Nephron progenitor cell (in vitro differentiated cells): Measurements from ENCODE around the gene KRT33B.

Experiments used
- DNase-seq: peaks from one replicate; pipeline ENCODE4 v3.0.0; 2021
- H3K27ac Mint-ChIP-seq: 2 replicates; pipeline ENCODE4 v1.8.0; 2021; ENCODE audit warnings: mild to moderate bottlenecking, moderate library complexity, mixed read lengths
- H3K27me3 Mint-ChIP-seq: 2 replicates; pipeline ENCODE4 v1.8.0; 2021; ENCODE audit warnings: mild to moderate bottlenecking, low read depth, mixed read lengths; ENCODE audit not compliant: poor library complexity
- H3K36me3 Mint-ChIP-seq: 2 replicates; pipeline ENCODE4 v1.8.0; 2021; ENCODE audit warnings: low read depth, mixed read lengths
- H3K4me1 Mint-ChIP-seq: 2 replicates; pipeline ENCODE4 v1.8.0; 2021; ENCODE audit warnings: mixed read lengths
- H3K4me3 Mint-ChIP-seq: 2 replicates; pipeline ENCODE4 v1.8.0; 2021; ENCODE audit warnings: mild to moderate bottlenecking, moderate library complexity, mixed read lengths
- H3K9me3 Mint-ChIP-seq: 2 replicates; pipeline ENCODE4 v1.8.0; 2021; ENCODE audit warnings: mild to moderate bottlenecking, moderate library complexity, mixed read lengths
- CTCF ChIP-seq: fragments of 200-600 bp; sonication (generic); IDR thresholded peaks from 2 replicates; pipeline ENCODE4 v1.5.0; 2021; ENCODE audit warnings: antibody characterized with exemption

Gene KRT33B

GRCh38 chr17:41338961-41339485, 30.6 kb downstream of the KRT33B start:
- peaks cover 2% of the 10 kb centered on the region for H3K27me3 Mint-ChIP-seq
- H3K9me3 Mint-ChIP-seq = peaks cover 18% of the 10 kb centered on the region
- H3K36me3 Mint-ChIP-seq = peaks cover 5% of the 10 kb centered on the region
- H3K4me3 Mint-ChIP-seq = no peak overlapping the region
- TF ChIP-seq CTCF = no peak
- DNase-seq = no peak
- no peak overlapping the region for H3K27ac Mint-ChIP-seq
- H3K4me1 Mint-ChIP-seq = peaks cover 22% of the 10 kb centered on the region

- Mint-ChIP-seq H3K9me3 (no peaks in the 10 kb centered on the region), H3K4me1 (peaks cover 17% of the 10 kb centered on the region), H3K4me3 (no peak overlapping the region), H3K27ac (no peak overlapping the region), H3K27me3 (peaks cover 7% of the 10 kb centered on the region), H3K36me3 (no peaks in the 10 kb centered on the region)
- DNase-seq = no peak
- no peak for TF ChIP-seq CTCF
Observed at GRCh38 chr17:41335747-41336146, 33.9 kb downstream of the KRT33B start.

DNA sequence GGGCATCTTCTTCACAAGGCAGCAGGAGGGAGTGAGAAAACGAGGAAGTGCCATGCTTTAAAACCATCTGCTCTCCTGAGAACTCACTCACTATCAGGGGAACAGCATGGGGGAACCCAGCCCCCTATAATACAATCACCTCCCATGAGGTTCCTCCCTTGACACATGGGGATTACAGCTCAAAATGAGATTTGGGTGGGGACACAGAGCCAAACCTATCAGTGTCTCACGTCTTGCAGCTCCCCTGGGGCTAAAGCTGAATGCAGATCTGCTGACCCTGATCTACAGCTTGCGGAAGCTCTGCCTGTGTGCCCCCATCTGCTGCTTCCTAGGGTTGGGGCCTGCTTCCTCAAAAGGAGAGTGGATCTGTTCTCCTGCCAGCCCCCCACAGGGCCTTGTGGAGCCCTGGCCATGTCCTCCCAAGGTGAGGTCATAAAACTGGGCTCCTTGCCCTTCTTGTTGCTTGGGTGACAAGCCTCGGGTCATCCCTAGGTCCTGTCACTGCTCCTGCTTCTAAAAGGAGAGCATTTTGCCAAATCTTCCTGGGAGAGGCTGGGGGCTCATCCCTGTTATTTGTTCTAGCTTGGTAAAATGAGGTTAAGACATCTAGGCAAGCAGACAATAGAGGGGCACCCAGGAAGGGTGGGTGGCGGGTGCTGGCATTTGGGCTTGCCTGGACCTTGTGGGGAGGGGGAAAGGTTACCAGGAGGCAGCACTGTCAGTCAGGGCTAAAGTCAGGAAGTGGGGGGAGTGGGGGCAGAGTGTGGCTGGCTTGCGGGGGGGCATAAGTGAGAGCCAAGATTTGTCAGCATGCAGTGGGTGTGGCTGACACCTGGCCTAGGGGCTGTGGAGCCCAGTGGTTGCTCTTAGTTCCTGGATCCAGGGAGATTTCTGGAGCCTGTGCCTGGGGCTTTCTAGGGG, 35.0 kb downstream of the KRT33B start:
- H3K27me3 Mint-ChIP-seq = peaks cover 10% of the 10 kb centered on the region
- H3K4me3 Mint-ChIP-seq = no peak overlapping the region
- TF ChIP-seq CTCF = no peak
- H3K27ac Mint-ChIP-seq = no peak overlapping the region
- H3K4me1 Mint-ChIP-seq = peaks cover 8% of the 10 kb centered on the region
- no peaks in the 10 kb centered on the region for H3K9me3 Mint-ChIP-seq
- no peak for DNase-seq
- H3K36me3 Mint-ChIP-seq = no peaks in the 10 kb centered on the region

- no peak overlapping the region for H3K27ac Mint-ChIP-seq
Observed at GRCh38 chr17:41333836-41334235, 35.8 kb downstream of the KRT33B start.

DNA sequence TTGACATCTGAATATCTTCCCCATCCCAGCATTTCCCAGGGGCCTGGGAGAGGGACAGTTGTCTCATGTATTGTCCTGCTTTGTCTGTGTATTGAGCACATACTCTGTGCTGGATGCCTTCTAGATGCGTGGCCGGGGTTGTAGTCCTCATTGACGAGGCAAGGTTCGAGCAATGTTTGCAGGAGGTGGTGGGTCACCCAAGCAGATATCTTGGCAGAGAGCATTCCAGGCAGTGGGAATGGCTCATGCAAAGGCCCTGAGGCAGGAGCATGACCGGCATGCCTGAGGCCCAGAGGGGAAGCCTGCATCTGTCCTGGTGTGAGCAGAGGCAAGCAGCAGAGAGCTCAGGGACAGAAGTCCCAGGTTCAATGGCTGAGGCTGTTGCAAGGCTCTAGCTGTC, 36.5 kb downstream of the KRT33B start:
- H3K9me3 Mint-ChIP-seq = no peaks in the 10 kb centered on the region
- no peak overlapping the region for H3K4me3 Mint-ChIP-seq
- no peak for DNase-seq
- TF ChIP-seq CTCF = no peak
- H3K36me3 Mint-ChIP-seq = no peaks in the 10 kb centered on the region
- no peak overlapping the region for H3K27ac Mint-ChIP-seq
- H3K27me3 Mint-ChIP-seq = peaks cover 10% of the 10 kb centered on the region
- peaks cover 8% of the 10 kb centered on the region for H3K4me1 Mint-ChIP-seq

More at GRCh38 chr17:41333836-41334235, 35.8 kb downstream of the KRT33B start:
- Mint-ChIP-seq H3K27me3 (peaks cover 10% of the 10 kb centered on the region), H3K4me1 (peaks cover 8% of the 10 kb centered on the region), H3K4me3 (no peak overlapping the region), H3K36me3 (no peaks in the 10 kb centered on the region), H3K9me3 (no peaks in the 10 kb centered on the region)
- no peak for TF ChIP-seq CTCF
- DNase-seq = no peak
